GM21825 (cell line): ENCODE results near the gene GTPBP3.

Experiments used
- ATAC-seq: cut with Tn5 transposase; IDR thresholded peaks from one replicate; pipeline ENCODE4 v1.9.1; 2021; ENCODE audit warnings: mild to moderate bottlenecking, moderate library complexity; ENCODE audit not compliant: unreplicated experiment

GTPBP3 gene

DNA sequence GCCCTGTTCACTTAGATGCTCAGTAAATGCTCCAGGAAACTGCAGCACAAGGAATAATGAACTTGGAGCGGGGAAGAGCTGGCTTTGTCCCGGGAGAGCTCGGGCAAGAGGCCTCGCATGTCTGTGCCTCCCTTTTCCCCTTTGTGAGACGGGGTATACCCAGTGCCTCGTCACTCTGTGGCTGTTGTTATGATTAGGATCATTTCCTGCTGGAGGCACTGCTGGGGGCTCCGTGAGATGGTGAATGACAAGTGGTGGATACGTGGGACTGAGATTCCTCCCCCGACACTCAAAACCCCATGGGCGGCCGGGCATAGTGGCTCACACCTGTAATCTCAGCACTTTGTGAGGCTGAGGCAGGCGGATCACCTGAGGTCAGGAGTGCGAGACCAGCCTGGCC, 40.9 kb downstream of the GTPBP3 start:
- ATAC-seq = no peak

DNA sequence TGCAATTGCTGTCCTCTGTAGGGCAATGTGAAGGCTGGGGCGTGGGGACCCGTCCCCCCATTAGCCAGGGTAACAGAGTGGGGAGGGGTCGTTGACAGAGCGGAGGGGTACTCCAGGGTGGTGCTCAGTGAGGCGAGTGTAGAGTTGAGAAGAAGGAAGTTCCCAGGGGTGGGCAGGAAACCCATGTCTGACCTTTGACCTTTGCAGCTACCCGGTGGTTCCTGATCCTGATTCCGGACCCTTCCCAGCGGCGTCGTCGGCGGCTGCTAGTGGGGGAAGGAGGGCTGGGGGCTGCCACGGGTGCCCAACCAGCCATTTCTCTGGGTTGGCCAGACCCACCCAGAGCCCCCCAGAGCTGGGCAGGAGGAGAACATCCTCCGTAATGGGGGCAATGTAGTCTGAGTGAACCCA, 41.9 kb downstream of the GTPBP3 start:
- ATAC-seq = no peak

DNA sequence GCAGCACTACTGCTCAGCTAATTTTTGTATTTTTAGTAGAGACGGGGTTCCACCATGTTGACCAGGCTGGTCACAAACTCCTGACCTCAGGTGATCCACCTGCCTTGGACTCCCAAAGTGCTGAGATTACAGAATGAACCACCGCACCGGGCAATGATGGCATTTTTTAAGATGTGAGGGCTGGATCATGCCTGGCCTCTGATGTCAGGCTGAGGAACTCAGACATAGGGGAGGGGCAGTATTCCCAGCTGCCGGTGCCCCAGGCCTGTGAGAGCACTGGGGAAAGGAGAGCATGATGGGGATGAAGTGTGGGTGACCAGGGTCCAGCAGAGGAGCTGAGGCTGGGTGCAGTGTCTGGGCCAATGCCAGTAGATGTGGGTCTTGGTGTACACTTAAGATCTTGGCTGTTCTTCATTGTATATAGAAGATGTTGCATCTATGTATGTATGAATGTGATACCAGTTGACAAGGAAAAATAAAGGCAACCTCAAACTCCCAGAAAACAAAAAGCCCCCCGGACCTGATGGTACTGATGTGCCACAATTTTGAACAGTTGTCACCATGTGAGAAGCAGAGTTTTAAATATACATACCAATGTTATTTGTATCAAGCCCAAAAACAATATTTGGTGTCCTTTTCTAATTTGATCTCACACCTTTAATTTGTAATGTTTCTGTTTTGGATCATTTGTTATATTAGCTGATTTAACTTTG, 43.2 kb downstream of the GTPBP3 start:
- ATAC-seq = no peak

DNA sequence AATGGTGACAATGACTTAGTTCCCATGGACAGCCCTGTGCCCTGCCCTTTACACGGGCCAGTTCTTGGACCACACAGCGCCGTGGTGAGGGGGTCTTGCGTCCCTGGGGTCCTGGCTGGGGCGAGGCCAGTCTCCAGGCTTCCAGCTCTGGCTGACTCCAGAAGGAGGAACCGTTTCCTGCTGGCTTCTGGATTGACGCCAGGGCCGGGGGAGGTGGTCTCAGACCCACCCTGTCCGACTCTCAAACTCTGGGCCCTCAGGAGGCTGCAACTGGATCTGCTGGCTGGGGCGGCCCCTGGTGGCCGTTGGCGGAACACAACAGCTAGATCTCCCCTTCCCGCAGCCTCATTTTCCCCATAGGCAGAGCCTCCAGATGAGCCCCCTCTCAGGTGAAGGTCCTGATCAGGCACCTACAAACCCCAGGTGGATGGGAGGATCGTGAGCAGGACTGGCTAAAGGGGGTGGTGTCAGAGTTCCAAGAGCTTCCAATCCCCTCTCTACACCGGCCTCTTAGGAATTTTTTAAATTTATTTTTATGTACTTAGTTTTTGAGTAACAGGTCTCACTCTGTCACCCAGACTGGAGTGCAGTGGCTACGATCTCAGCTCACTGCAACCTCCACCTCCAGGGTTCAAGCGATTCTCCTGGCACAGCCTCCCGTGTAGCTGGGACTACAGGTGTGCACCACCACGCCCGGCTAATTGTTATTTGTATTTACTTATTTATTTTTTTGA, 48.7 kb downstream of the GTPBP3 start:
- no peak for ATAC-seq

DNA sequence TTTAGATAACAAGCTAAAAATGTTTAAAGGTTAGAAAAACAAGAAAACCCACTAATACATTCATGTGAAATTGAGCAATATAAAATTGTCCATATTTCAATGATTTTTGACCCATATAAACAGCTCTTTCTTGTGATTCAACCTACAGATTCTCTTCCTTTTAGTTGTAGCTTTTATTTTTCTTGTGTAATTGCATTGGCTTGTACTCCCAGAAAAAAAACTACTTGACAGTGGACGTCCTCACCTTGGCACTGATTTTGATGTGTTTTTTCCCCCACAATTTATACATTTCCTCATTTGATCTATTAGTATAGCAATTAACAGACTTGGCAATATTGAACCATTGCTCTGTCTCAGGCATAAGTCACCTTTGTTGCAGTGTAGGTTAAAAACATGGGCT, 51.9 kb downstream of the GTPBP3 start:
- no peak for ATAC-seq

DNA sequence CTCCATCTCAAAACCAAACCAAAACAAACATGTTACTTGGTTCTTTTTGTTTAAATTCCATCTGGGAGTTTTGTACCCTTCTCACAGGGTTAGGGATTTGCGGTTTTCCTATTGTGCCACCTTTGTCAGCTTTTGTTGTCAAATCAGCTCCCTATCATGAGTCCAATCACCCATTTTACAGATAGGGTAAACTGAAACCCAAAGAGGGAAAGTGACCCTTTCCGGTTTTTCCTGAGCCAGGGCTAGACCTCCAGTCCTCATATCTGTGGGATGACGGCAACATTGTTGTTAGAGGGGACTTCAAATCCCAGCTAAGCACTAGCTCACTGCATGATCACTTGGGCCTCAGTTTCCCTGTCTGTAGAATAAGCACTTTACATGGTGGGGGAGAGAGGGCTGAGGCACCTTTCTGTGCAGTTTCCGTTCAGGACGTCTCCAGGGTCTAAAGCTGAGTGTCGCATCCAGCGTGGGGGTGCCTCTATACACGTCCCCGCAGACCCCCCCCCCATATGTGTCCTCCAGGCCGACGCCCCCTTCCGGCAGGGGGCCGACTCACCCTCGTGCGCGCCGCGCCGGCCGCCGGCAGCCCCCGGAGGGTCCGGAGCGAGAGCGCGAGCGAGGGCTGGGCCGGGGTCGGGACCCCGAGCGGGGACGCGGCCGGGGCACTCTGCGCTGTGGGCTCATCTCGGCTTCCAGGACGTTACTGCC, 52.8 kb downstream of the GTPBP3 start:
- no peak for ATAC-seq

DNA sequence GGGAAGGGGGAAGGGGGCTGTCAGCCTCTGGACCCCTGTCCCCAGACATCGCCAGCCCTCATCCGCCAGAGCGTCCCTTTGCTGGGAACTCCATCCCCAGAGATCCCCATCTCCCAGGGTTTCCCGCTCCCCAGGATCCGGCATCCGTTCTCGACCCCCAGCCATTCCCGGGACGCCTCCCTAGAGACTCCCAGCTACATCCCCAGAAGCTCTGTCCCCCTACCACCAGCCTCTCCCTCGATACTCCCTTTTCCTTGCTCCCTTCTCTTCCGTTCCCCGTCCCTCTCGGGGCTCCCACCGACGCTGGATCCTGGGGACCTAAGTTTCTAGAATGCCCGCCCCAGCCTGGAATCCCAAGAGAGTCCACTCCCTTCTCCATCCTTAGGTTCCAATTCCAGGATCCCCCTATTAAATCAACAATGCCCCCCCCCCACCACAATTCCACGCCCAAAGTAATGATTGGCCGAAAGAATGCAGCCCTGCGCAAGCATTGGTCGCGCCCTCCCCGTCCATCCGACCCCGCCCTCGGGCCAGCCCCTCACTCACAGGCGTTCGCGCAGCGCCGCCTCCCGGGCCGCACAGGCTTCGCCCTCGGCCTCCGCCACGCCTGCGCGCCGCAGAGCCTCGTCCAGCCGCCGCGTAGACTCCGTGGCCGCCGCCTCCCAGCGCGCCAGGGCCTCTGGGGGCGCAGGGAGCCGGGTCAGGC, 53.5 kb downstream of the GTPBP3 start:
- ATAC-seq = peak; percentile 88

DNA sequence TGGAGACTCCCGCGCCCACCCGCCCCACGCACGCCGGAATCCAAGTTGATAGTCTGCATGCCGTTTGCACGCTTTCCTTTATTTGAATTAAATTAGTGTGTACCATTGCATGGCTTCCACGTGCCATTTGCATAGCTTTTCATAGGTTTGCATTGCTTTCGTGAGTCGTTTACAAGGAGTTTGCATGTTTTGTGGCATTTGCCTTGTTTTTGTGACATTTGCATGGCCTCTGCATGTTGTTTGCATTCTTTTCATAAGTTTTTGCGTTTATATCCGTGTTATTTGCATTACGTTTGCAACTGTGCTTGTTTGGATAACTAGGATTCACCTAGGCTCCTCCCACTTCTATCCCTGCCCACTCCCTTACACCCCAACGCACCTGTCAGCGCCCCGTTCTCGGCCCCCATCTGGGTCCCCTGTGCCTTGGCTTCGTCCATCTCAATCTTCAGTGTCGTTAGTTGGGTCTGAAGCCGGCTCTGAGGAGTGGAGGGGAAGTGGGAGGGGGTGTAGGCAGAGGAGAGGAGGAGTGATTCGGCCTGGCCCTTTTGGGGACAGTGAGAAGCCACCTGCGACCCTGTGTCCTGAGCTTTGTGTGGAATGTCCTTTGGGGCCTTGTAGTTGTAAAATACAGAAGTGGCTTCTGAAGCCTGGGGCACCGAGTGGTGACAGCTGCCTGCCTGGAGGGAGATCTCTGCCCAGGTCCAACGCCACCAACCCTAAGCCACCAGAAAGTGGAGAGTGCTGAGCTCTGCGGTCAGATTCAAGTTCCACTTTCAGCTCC, 54.2 kb downstream of the GTPBP3 start:
- no peak for ATAC-seq
